KOPT-K1 (cell line): ENCODE measurements around the gene LPCAT1.
"Not testable (repeated sequence)": the region's sequence is repeated elsewhere in the genome, so short reads cannot be mapped to it uniquely, and the experiment has no call there.

Experiments used
- H3K27ac ChIP-seq: fragments of 200-600 bp; sonication (generic); 2 replicates; pipeline ENCODE4 v1.5.1; 2016; ENCODE audit warnings: antibody characterized with exemption, mild to moderate bottlenecking, low read depth, low read length; ENCODE audit not compliant: poor library complexity, severe bottlenecking
- H3K36me3 ChIP-seq: fragments of 200-600 bp; sonication (generic); 2 replicates; pipeline ENCODE4 v1.5.1; 2017; ENCODE audit warnings: antibody characterized with exemption, mild to moderate bottlenecking, low read length, moderate library complexity; ENCODE audit not compliant: insufficient read depth
- H3K9me3 ChIP-seq: fragments of 200-600 bp; sonication (generic); 2 replicates; pipeline ENCODE4 v1.5.1; 2017; ENCODE audit warnings: antibody characterized with exemption, low read length, mild to moderate bottlenecking; ENCODE audit not compliant: insufficient read depth, poor library complexity, severe bottlenecking

The LPCAT1 gene

DNA sequence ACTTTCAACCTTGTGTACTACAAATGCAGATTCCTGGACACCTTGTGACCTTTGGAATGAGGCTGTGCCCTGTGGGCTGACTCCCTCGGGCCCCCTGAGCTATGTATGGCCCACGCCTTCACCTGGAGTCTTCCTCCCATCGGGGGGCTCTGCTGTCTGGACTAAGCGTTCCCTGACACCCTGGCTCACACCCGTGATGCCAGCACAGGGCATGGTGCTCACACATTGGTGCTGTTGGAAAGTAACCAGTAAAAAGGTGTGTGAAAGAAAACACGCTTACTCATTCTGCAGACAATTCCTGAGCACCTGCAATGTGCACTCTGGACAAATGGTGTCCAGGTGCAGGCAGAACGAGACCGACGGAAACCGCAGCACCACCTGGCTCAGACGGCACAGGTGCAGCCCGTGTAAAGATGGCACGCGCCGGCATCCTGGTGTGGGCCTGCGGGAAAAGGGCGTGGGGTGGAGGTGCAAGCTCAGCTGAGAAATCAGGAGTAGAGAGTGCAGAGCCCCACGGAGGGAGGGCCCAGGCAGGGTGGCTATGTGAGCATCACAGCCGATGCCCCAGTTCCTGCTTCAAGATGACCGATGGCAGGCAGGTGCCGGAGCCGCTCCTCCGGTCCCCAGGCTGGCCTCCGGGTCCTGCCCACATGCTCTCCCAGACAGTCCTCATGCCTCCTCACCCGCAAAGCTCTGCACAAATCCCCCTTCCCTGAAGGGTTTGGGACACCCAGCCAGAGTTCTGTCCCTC, 11.0 kb downstream of the LPCAT1 start:
- Histone ChIP-seq H3K36me3 (peaks cover 85% of the 10 kb centered on the region), H3K9me3 (no peaks in the 10 kb centered on the region), H3K27ac (no peak overlapping the region)

DNA sequence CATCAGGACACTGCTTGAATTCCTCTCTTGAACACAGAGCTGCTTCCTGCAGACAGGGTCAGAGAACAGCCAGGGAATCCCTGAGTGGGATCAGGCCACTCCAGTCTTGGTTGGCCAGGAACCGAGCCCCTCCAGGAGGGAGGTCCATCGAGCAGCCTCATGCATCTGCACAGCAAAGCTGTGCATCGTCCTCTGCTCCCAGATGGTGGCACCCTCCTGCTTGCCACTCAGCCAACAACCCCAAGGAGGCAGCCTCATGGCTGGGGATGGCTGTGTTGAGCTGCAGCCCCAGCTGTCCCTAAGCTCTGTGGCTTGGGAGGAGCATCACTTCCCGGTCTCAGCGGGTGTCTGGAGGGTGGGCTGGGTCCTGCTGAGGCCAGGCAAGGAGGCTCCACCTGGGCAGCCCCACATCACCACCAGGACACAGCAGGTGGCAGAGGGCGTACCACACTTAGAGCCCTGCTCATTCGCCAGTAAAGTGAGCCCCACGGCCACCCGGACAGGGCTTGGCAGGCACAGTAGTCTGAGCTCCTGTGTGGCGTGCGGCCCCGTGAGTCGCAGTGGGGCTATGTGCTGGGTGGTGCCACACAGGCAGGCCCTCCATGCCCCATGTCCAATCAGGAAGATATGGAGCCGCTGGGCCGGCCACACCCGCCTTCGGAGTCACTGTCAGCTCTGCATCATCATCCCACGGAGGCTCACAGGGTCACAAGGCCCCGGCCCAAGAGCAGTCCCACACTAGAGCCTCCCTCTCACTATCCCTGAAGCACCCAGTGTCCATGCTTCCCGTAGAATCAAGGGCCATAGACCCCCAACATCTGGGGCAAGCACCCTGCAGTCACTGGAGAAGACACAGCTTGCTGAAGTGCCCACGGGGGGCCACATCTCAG, 11.9 kb downstream of the LPCAT1 start:
- Histone ChIP-seq H3K9me3 (no peaks in the 10 kb centered on the region), H3K27ac (no peak overlapping the region)

DNA sequence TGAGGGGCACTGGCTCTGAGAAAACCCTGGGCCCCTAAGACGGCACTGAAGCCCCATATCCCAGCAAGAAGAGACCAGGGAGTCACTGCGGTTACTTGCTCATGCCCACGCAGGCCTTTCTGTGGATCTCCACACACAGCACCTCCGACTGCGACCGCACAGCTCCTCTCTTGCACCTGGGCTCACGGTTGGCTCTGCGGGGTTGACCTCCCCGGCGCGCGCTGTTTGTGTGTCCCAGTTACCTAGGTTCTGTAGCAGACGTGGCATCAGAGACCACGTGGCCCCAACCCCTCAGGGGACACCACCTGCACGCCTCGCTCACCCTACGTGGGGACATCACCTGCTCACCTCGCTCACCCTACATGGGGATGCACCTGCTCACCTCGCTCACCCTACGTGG, 12.7 kb downstream of the LPCAT1 start:
- H3K27ac ChIP-seq = no peak overlapping the region
- no peaks in the 10 kb centered on the region for H3K9me3 ChIP-seq
- peaks cover 81% of the 10 kb centered on the region for H3K36me3 ChIP-seq

More for the DNA sequence above, 11.9 kb downstream of the LPCAT1 start:
- H3K36me3 ChIP-seq = peaks cover 85% of the 10 kb centered on the region

DNA sequence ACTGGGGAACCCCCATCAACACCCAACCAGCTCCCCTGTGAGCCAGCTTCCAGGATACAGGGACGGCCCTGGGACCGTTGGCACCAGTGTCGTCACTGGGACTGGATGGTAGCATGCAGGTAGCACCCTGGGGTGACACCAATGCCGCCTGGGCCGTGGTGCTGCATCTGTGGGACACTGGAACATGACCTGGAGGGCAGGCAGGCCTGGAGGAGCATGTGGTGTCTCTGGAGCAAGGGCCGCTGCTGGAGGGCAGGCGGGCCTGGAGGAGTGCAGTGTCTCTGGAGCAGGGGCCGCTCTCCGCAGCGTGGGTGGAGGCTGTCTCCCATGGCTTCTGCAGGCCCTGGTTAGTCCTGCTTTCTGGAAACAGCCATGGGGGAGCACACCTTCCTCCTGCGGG, 13.1 kb downstream of the LPCAT1 start:
- no peak overlapping the region for H3K27ac ChIP-seq
- H3K36me3 ChIP-seq = peaks cover 81% of the 10 kb centered on the region
- H3K9me3 ChIP-seq = no peaks in the 10 kb centered on the region

GRCh38 chr5:1510151-1510561, 13.6 kb downstream of the LPCAT1 start:
- Histone ChIP-seq H3K27ac (no peak overlapping the region), H3K36me3 (peaks cover 81% of the 10 kb centered on the region), H3K9me3 (no peaks in the 10 kb centered on the region)

GRCh38 chr5:1509346-1510085, 14.2 kb downstream of the LPCAT1 start:
- Histone ChIP-seq H3K36me3 (peaks cover 75% of the 10 kb centered on the region), H3K27ac (no peak overlapping the region), H3K9me3 (no peaks in the 10 kb centered on the region)

GRCh38 chr5:1508659-1509290, 15.0 kb downstream of the LPCAT1 start:
- H3K36me3 ChIP-seq = peaks cover 68% of the 10 kb centered on the region
- no peaks in the 10 kb centered on the region for H3K9me3 ChIP-seq
- no peak overlapping the region for H3K27ac ChIP-seq

- H3K9me3 ChIP-seq = no peaks in the 10 kb centered on the region
- peaks cover 62% of the 10 kb centered on the region for H3K36me3 ChIP-seq
- H3K27ac ChIP-seq = no peak overlapping the region
These were observed 15.7 kb downstream of the LPCAT1 start for GRCh38 chr5:1507961-1508658.

DNA sequence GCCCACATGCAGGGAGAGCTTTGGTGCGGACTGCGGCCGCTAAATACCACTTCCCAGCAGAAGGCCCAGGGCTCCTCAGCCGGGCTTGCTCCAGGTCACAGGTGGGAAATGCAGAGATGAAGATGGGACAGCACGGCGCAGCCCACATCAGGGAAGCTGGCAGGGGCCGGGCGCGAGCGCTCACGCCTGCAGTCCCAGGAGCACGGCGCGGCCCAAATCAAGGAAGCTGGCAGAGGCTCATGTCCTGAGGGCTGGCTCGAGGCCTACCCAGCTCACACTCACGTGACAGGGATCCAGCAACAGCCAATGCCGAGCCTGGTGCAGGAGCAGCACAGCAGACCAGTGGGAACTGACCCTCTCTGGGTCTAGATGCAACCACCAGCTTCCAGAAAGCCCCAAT, 16.3 kb downstream of the LPCAT1 start:
- no peak overlapping the region for H3K27ac ChIP-seq
- H3K36me3 ChIP-seq = peaks cover 56% of the 10 kb centered on the region
- no peaks in the 10 kb centered on the region for H3K9me3 ChIP-seq

DNA sequence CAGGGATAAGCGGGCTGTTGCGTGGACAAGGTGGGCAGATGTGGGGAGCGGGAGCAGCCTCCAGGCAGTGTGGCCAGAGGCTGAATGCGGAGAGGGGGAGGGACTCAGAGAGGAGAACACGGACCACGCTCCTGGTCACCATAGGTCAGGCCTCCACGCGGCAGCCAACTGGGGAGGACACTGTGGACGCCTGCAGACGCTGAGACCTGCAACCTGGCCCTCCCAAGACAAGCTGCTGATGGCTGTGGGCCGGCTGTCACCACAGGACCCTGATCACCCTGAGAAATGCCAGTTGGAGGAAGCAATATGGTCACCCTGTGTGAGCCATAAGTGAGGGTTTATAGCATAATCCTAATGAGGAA, 16.8 kb downstream of the LPCAT1 start:
- Histone ChIP-seq H3K27ac (no peak overlapping the region), H3K9me3 (no peaks in the 10 kb centered on the region), H3K36me3 (peaks cover 51% of the 10 kb centered on the region)

GRCh38 chr5:1506242-1507013, 17.3 kb downstream of the LPCAT1 start:
- Histone ChIP-seq H3K27ac (no peak overlapping the region), H3K36me3 (peaks cover 50% of the 10 kb centered on the region), H3K9me3 (no peaks in the 10 kb centered on the region)

DNA sequence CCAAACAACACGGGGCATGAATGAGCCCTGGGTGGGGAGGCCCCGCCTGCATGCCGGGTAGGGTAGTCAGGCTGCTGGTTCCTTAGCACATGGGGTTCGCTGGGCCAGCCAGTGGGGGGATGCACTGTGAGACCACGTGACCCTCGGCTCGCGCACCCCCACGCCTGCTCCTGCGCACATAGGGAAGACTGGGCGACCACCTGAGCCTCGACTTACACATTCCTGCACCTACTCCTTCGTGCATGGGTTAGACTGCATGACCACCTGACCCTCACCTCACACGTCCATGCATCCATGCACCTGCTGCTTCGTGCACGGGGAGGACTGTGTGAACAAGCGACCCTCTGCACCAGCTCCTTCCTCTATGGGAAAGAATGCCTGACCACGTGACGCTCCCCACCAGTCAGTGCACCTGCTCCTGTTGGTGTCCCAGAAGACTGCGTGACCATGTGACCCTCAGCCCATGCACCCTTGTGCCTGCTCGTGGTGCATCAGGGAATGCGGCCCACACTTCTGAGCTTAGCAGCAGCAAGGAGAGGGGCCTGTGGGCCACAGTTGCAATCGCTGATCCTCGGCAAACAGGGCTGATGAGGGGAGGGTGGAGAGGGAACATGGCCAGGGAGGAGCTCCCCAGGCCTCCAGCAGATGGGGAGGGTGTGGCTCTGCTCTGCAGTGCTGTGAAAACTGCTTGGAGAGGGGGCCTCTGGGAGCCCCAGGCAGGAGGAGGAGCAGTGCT, 18.1 kb downstream of the LPCAT1 start:
- H3K9me3 ChIP-seq = no peaks in the 10 kb centered on the region
- H3K36me3 ChIP-seq = peaks cover 50% of the 10 kb centered on the region
- no peak overlapping the region for H3K27ac ChIP-seq

DNA sequence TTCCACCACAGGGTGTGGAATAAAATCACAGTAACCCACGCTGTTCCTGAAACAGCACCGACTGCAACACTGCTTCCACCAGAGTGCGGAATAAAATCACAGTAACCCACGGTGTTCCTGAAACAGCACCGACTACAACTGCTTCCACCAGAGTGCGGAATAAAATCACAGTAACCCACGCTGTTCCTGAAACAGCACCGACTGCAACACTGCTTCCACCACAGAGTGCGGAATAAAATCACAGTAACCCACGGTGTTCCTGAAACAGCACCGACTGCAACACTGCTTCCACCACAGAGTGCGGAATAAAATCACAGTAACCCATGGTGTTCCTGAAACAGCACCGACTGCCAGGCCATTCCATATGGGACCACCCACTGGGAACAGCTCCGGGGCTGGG, 18.7 kb downstream of the LPCAT1 start:
- H3K36me3 ChIP-seq = peaks cover 49% of the 10 kb centered on the region
- not testable (repeated sequence) for H3K9me3 ChIP-seq, H3K27ac ChIP-seq
